Parathyroid adenoma (tissue), 2 donors: ENCODE measurements around the gene PRKCH.

ENCODE experiments used
- H2AFZ ChIP-seq: fragments of 300-600 bp; sonication (generic); one replicate; pipeline ENCODE4 v1.7.0; 2017; ENCODE audit warnings: antibody characterized with exemption, mild to moderate bottlenecking
- H3K27ac ChIP-seq: fragments of 300-600 bp; sonication (generic); one replicate; pipeline ENCODE4 v1.7.0; 2017
- H3K27me3 ChIP-seq: fragments of 300-600 bp; sonication (generic); one replicate; pipeline ENCODE4 v1.7.0; 2017; ENCODE audit warnings: low read length; ENCODE audit not compliant: control insufficient read depth, insufficient read depth
- H3K36me3 ChIP-seq: fragments of 300-600 bp; sonication (generic); one replicate; pipeline ENCODE4 v1.7.0; 2017; ENCODE audit warnings: low read length; ENCODE audit not compliant: control insufficient read depth, insufficient read depth
- H3K4me1 ChIP-seq: fragments of 300-600 bp; sonication (generic); one replicate; pipeline ENCODE4 v1.7.0; 2017; ENCODE audit warnings: control low read depth
- H3K4me2 ChIP-seq: fragments of 300-600 bp; sonication (generic); one replicate; pipeline ENCODE4 v1.7.0; 2017; ENCODE audit warnings: low read length
- H3K4me3 ChIP-seq: fragments of 300-600 bp; sonication (generic); one replicate; pipeline ENCODE4 v1.7.0; 2017; ENCODE audit warnings: low read depth, low read length
- H3K79me2 ChIP-seq: fragments of 300-600 bp; sonication (generic); one replicate; pipeline ENCODE4 v1.7.0; 2017; ENCODE audit warnings: control low read depth
- H3K9ac ChIP-seq: fragments of 300-600 bp; sonication (generic); one replicate; pipeline ENCODE4 v1.7.0; 2017; ENCODE audit warnings: mild to moderate bottlenecking
- H3K9me3 ChIP-seq: fragments of 300-600 bp; sonication (generic); one replicate; pipeline ENCODE4 v1.7.0; 2017; ENCODE audit warnings: low read length; ENCODE audit not compliant: control insufficient read depth
- TF ChIP-seq, protein P1 (sequence below): fragments of 300-600 bp; sonication (generic); IDR thresholded peaks from one replicate; pipeline ENCODE4 v1.7.0; 2017; ENCODE audit warnings: antibody characterized with exemption, mild to moderate bottlenecking
- donor health status: primary hyperparathyroidism.

PRKCH gene

DNA sequence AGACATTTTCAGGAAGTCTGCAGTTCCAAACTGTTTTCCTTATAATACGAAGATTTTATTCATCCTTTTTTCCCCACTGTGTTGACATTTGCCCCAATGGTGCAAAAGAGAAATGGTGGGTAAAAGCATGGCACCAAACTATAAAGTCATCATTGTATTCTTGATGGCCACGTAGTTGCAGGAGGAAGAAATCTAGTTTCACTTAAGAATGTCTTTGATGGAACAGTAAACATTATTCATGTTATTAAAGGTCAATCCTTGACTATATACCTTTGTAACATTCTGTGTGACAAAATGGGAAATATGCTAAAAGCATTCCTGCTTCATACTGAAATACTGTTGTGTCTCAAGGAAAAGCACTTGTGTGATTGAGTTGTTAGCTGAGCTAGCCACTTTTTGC lies 80.1 kb downstream of the PRKCH start:
- H3K27ac ChIP-seq = no peak overlapping the region
- H3K9me3 ChIP-seq = no peaks in the 10 kb centered on the region
- TF ChIP-seq, protein P1, sequence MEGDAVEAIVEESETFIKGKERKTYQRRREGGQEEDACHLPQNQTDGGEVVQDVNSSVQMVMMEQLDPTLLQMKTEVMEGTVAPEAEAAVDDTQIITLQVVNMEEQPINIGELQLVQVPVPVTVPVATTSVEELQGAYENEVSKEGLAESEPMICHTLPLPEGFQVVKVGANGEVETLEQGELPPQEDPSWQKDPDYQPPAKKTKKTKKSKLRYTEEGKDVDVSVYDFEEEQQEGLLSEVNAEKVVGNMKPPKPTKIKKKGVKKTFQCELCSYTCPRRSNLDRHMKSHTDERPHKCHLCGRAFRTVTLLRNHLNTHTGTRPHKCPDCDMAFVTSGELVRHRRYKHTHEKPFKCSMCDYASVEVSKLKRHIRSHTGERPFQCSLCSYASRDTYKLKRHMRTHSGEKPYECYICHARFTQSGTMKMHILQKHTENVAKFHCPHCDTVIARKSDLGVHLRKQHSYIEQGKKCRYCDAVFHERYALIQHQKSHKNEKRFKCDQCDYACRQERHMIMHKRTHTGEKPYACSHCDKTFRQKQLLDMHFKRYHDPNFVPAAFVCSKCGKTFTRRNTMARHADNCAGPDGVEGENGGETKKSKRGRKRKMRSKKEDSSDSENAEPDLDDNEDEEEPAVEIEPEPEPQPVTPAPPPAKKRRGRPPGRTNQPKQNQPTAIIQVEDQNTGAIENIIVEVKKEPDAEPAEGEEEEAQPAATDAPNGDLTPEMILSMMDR = no peak
- no peak overlapping the region for H3K9ac ChIP-seq
- no peak overlapping the region for H3K4me3 ChIP-seq
- H3K79me2 ChIP-seq = no peaks in the 10 kb centered on the region
- H3K4me2 ChIP-seq = no peak overlapping the region
- H3K36me3 ChIP-seq = no peaks in the 10 kb centered on the region
- H3K27me3 ChIP-seq = no peaks in the 10 kb centered on the region
- no peak overlapping the region for H2AFZ ChIP-seq
- peaks cover 9% of the 10 kb centered on the region for H3K4me1 ChIP-seq

DNA sequence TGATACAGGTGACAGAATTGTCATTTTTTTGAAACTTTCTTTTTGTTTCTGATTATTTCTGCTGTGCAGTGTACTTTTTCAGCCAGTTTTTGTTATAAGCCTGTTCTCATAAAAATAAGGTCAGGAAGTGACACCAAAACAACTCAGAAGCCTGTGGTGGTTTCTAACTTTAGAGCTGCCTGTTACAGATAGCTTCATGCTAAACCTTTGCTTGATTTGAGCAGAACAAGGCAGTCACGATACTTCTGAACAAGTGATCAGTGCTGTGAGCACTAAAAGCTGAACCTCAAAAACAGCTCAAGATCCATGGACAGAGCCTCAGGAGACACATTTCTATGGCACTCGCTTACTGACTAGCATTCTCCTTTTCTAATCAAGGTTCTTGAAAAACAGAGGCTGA lies 82.0 kb downstream of the PRKCH start:
- Histone ChIP-seq H3K27me3 (no peaks in the 10 kb centered on the region), H3K27ac (no peak overlapping the region), H3K9me3 (no peaks in the 10 kb centered on the region), H3K4me2 (no peak overlapping the region), H2AFZ (no peak overlapping the region), H3K4me1 (peaks cover 19% of the 10 kb centered on the region), H3K79me2 (no peaks in the 10 kb centered on the region), H3K4me3 (no peak overlapping the region), H3K36me3 (no peaks in the 10 kb centered on the region), H3K9ac (no peak overlapping the region)
- TF ChIP-seq, protein P1 = no peak

DNA sequence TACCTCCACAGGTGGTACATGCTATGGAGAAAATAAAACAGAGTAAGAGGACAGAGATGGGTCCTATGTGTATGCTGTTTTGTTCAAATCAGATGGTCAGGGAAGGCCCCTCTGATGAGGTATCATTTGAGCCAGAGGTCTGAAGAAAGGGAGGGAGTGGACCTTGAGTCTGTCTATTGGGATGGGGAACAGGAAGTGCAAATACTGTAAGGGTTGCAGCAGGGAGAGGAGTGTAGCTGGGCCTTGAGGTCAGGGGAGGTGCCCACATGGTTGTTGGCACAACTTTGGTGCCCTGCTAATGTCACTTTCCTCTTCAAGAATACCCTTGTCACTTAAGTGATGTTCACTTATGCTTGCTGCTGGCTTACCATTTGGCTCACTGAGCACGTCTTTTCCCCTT lies 83.3 kb downstream of the PRKCH start:
- Histone ChIP-seq H3K36me3 (no peaks in the 10 kb centered on the region), H3K9me3 (no peaks in the 10 kb centered on the region), H2AFZ (no peak overlapping the region), H3K4me2 (no peak overlapping the region), H3K4me3 (no peak overlapping the region), H3K9ac (no peak overlapping the region), H3K27ac (no peak overlapping the region), H3K79me2 (peaks cover 3% of the 10 kb centered on the region), H3K27me3 (no peaks in the 10 kb centered on the region), H3K4me1 (peaks cover 19% of the 10 kb centered on the region)
- TF ChIP-seq, protein P1 = no peak

DNA sequence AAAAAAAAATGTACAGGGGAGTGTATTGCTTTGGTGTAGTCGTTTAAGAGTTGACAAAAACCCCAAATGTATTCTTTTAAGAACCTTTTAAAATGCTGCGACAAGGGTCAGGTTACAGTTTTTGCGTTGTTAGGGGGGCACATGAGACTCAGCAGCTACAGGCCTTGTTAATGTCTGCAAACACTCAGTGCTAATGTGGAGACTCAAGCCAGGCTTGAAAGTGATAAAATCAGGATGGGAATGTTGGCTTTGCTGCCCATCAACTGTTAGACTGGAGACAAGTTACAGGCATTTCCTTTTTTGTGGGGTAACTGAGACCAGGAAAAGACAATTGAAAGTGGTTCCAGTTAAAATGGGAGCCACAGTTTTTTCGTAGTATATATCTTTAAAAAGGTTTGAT lies 84.8 kb downstream of the PRKCH start:
- TF ChIP-seq, protein P1 = no peak
- Histone ChIP-seq H3K27ac (peak overlapping the region; percentile 21), H3K36me3 (no peaks in the 10 kb centered on the region), H3K9ac (no peak overlapping the region), H3K4me2 (peak overlapping the region; percentile 36), H3K79me2 (peaks cover 8% of the 10 kb centered on the region), H3K27me3 (no peaks in the 10 kb centered on the region), H3K9me3 (no peaks in the 10 kb centered on the region), H3K4me1 (peaks cover 19% of the 10 kb centered on the region), H2AFZ (peak overlapping the region; percentile 31), H3K4me3 (no peak overlapping the region)

DNA sequence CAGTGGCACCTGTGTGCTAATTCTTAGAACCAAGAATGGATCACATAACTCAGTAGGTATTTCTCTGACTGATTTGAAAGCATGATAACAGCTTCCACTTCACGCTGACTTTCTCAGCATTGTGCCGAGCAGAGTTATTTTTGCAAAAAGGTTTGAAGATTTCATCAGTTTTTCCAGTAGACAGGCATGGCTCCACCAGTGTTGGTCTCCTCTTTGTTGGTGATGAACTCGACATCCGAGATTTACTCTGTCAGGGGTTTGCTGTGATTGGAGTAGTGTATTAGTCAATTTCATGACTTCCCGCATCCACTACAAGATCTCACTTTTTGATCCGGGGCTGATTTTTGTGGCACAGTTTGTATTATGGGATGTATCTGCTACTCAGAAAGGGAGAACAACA lies 85.3 kb downstream of the PRKCH start:
- Histone ChIP-seq H3K4me3 (no peak overlapping the region), H3K4me1 (peaks cover 19% of the 10 kb centered on the region), H3K9me3 (no peaks in the 10 kb centered on the region), H3K27ac (peak overlapping the region; percentile 21), H3K27me3 (no peaks in the 10 kb centered on the region), H3K4me2 (peak overlapping the region; percentile 36), H2AFZ (peak overlapping the region; percentile 19), H3K9ac (no peak overlapping the region), H3K79me2 (peaks cover 8% of the 10 kb centered on the region), H3K36me3 (no peaks in the 10 kb centered on the region)
- TF ChIP-seq, protein P1 = no peak
